Omental fat pad (tissue), 4 donors: Measurements from ENCODE around the gene CYLD. TPM values are rescaled to one million over a fixed set of nuclear protein-coding genes. Genes with fewer than 3 reads are reported as not detected.

Source experiments
- ATAC-seq: fragments of 150-250 bp; one replicate; pipeline ENCODE4 v1.9.1; 2016; ENCODE audit warnings: mild to moderate bottlenecking, moderate library complexity; ENCODE audit not compliant: low FRiP score
- DNase-seq: peaks from one replicate; pipeline ENCODE4 v3.0.0-alpha.2; 2019; ENCODE audit warnings: low spot score
- CTCF ChIP-seq, 3 donors: fragments of 450-650 bp; IDR thresholded peaks; one replicate each; pipeline ENCODE4 v1.5.1; 2016 to 2017; ENCODE audit warnings: antibody characterized with exemption in 3 of 3, mild to moderate bottlenecking in 3 of 3, moderate library complexity in 2 of 3
- total RNA-seq, 4 donors: library from RNA; depleted of rRNA; stranded (reverse); fragments of >200 nt; gene quantifications; one replicate each; pipeline ENCODE4 v1.1.0, GENCODE V29; 2016

The CYLD gene
- total RNA-seq, 4 donors from 2014 or later, result 20.5 to 51.1 (median 36.6) TPM

DNA sequence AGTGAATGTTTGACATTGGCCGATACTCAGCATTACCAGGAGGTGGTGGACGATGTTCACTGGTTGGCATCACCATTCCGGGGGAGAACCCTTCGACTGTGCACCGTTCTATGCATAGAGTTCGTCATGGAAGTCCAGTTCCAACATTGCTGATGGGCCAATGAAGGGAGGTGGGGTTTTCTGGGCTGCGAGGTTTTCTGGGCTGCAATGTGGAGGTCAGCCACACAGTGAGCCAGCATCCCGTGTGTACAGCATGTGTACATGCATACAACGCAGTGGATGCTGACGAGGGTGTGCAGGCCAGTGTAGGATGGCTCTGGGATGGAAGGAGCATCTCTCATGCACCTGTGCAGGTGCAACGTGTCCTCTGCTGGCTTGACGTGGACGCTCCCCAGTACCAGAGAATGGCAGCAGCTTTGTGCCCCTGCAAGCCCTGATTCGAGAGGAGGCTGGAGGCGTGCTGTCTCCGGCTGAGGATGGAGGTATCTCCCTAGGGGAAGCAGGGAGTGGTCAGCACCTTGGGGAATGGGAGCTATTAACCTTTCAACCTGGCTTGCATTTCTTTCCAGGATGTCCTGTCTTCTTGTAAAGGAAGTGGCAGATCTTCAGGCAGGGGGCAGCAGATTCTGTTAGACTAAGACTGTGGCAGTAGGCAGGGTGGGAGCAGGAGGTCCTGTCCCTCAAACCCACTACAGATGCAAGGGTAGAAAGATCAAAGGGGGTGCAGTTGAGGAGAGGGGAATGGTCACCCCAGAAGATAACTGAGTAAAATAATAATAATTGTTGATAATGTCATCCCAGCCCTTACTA is 98.2 kb downstream of the CYLD start:
- no peak for DNase-seq
- ATAC-seq, result no peak
- TF ChIP-seq CTCF (IDR thresholded peaks at IDR 0.05), result no peak

DNA sequence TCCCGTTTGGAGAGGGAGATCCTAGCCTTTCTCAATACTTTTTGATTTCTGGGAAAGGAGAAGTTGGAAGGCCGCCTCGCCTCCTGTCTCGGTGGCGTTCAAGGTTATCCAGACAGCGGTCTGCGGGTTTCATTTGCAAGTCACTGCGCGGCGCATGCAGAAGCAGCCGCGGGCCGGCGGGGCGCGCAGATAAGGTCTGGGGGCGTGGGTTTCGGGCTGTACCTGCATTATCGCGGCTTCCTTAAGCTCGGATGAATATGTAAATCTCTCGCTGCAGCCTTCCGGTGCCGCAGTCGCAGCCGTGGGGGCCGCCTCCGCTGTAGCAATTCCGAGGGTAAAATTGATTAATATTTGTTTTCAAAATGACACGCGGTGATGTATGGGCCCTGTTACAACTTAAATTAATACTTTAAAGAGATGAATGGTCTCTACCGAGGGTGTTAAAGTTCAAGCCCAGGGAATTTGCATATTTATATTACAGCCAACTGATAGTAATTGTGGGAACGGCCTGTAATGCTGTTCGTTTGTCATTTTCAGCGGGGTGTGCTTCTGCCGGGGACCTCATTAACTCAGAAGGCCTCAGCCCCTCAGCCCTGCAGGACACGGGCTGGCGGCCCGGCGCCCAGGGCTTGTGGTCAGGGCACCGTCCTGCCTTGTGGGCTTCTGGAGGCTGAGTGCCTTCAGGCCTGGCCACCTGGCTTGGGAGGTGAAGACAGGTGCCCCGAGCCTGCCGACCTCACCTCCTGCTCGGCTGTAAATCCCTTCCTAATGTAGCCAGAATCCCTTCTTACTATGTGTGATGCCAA is 99.4 kb downstream of the CYLD start:
- DNase-seq (no peak), ATAC-seq (no peak)
- TF ChIP-seq CTCF (IDR thresholded peaks at IDR 0.05), result no peak

DNA sequence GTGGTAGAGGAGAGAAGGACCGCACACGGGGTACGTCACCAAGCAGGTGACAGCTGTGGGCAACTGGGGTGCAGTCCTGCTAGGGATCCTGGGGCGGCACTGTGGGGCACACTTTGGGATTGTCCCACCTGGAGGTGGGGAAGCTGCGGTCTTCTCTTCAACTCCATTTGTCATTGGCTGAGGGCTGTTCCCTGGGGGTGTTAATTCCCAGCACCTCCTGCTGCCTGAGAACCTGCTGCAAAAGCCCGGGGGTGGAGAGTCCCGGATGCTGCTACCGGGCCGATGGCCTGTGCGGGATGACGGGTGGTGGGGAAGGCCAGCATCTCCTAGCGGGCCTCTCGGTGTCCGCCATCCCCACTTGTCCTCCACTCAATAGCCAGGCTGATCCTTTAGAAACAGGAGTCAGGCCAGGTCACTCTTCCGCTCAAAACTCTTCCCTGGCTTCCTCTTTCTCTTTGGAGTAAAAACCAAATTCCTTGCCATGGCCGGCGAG is 100.2 kb downstream of the CYLD start:
- no peak for TF ChIP-seq CTCF (IDR thresholded peaks at IDR 0.05)

GRCh38 chr16:50842589-50842988 is 100.7 kb downstream of the CYLD start:
- TF ChIP-seq CTCF (IDR thresholded peaks at IDR 0.05), result no peak
- no peak for ATAC-seq
- DNase-seq, result no peak

More for the DNA sequence above, 100.2 kb downstream of the CYLD start:
- DNase-seq (no peak), ATAC-seq (no peak)

DNA sequence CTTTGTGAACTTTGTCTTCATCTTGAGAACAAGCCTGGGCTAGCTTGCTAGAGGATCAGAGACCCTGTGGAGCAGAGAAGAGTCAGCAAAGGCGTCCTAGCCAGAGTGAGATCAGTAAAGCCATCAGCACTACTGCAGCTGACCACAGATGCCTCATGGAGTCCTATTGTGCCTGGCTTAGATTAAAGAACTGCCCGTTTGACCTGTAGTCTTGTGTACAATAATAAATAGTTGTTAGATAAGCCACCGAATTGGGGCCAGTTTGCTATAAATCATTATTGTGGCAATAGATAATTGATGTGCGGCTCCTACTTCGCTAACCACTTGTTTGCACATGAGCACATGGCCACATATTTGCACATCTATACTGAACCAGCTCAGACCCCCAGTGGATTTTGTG is 103.0 kb downstream of the CYLD start:
- DNase-seq (no peak), ATAC-seq (no peak)
- no peak for TF ChIP-seq CTCF (IDR thresholded peaks at IDR 0.05)

GRCh38 chr16:50845296-50845695 is 103.4 kb downstream of the CYLD start:
- TF ChIP-seq CTCF (IDR thresholded peaks at IDR 0.05), result no peak
- ATAC-seq (no peak), DNase-seq (no peak)
